OCI-LY7 (cell line): ENCODE results near the gene DOCK3. TPM values are rescaled to one million over a fixed set of nuclear protein-coding genes. Genes with fewer than 3 reads are reported as not detected.

Source experiments
- BruUV-seq: library from RNA; stranded (reverse); fragments of 400-500 nt; replicated peaks from 2 replicates; lab custom pipeline; 2021; lab: Mats Ljungman, UMichigan
- CTCF ChIA-PET: fragments of 300-600 bp; sonication (Branson Sonifier 250); formaldehyde crosslinking; loops from one replicate; lab custom pipeline; 2022; ENCODE audit warnings: antibody characterized with exemption; ENCODE audit not compliant: unreplicated experiment; lab: Charles Lee
- POLR2A ChIA-PET: fragments of 300-600 bp; sonication (Branson Sonifier 250); formaldehyde crosslinking; loops from one replicate; lab custom pipeline; 2022; ENCODE audit warnings: antibody characterized with exemption; lab: Charles Lee
- DNase-seq: peaks from one replicate; pipeline ENCODE4 v3.0.0-alpha.2; 2015; ENCODE audit warnings: low spot score
- H2AFZ ChIP-seq: fragments of 200-600 bp; sonication (generic), shearing (Covaris generic); 2 replicates; pipeline ENCODE4 v1.6.1; 2014; ENCODE audit warnings: mild to moderate bottlenecking, antibody characterized with exemption, low read length, moderate library complexity
- H3K27ac ChIP-seq: fragments of 200-600 bp; sonication (generic); 2 replicates; pipeline ENCODE4 v1.5.1; 2014; ENCODE audit warnings: mixed run types, low read depth, mild to moderate bottlenecking, moderate library complexity, low read length, inconsistent platforms; ENCODE audit not compliant: poor library complexity, severe bottlenecking
- H3K36me3 ChIP-seq: fragments of 200-600 bp; sonication (generic); 2 replicates; pipeline ENCODE4 v1.6.1; 2014; ENCODE audit warnings: mild to moderate bottlenecking, antibody characterized with exemption, low read length, moderate library complexity, mixed read lengths; ENCODE audit not compliant: insufficient read depth
- H3K4me1 ChIP-seq: fragments of 200-600 bp; sonication (generic); 2 replicates; pipeline ENCODE4 v1.5.1; 2014; ENCODE audit warnings: mild to moderate bottlenecking, low read length; ENCODE audit not compliant: insufficient read depth, poor library complexity, severe bottlenecking
- H3K4me2 ChIP-seq: fragments of 200-600 bp; sonication (generic); 2 replicates; pipeline ENCODE4 v1.6.1; 2014; ENCODE audit warnings: mild to moderate bottlenecking, low read length
- H3K4me3 ChIP-seq: fragments of 200-600 bp; sonication (generic); 2 replicates; pipeline ENCODE4 v1.5.1; 2014; ENCODE audit warnings: mild to moderate bottlenecking, low read depth, low read length; ENCODE audit not compliant: poor library complexity, severe bottlenecking
- H3K79me2 ChIP-seq: fragments of 200-600 bp; sonication (generic); 2 replicates; pipeline ENCODE4 v1.6.1; 2016; ENCODE audit warnings: low read depth, mild to moderate bottlenecking, low read length, moderate library complexity, mixed read lengths; ENCODE audit not compliant: insufficient read depth
- H3K9me2 ChIP-seq: fragments of 200-600 bp; sonication (generic); 2 replicates; pipeline ENCODE4 v1.6.1; 2016; ENCODE audit warnings: mild to moderate bottlenecking, low read length, mixed read lengths; ENCODE audit not compliant: insufficient read depth
- H3K9me3 ChIP-seq: fragments of 200-600 bp; sonication (generic); 2 replicates; pipeline ENCODE4 v1.6.1; 2014; ENCODE audit warnings: mild to moderate bottlenecking, mixed run types, low read length, mixed read lengths
- H4K20me1 ChIP-seq: fragments of 200-600 bp; sonication (generic); 2 replicates; pipeline ENCODE4 v1.6.1; 2014; ENCODE audit warnings: mild to moderate bottlenecking, antibody characterized with exemption, low read length, moderate library complexity, mixed read lengths; ENCODE audit not compliant: insufficient read depth
- CTCF ChIP-seq: fragments of 200-600 bp; sonication (generic); conservative IDR thresholded peaks from 2 replicates; pipeline ENCODE4 v1.5.1; 2014; ENCODE audit warnings: mild to moderate bottlenecking, antibody characterized with exemption, low read length, moderate library complexity, mixed read lengths
- EZH2phosphoT487 ChIP-seq: fragments of 200-600 bp; sonication (generic); IDR thresholded peaks from 2 replicates; pipeline ENCODE4 v1.6.1; 2018; ENCODE audit warnings: low read depth, borderline replicate concordance, mild to moderate bottlenecking, mixed run types, antibody characterized with exemption, low read length, moderate library complexity, mixed read lengths
- intact Hi-C: fragments of 100-400 bp; cut with micrococcal nuclease; formaldehyde crosslinking; loops from one replicate; pipeline ENCODE4 v1.10.0; 2022; ENCODE audit not compliant: unreplicated experiment
- total RNA-seq, 2 experiments: library from RNA; depleted of rRNA in 1 of 2; stranded (reverse); fragments of >200 nt in 1 of 2; shearing (Covaris generic) in 1 of 2; gene quantifications; 2 replicates each; pipeline ENCODE4 v1.2.3, GENCODE V29; 2014 to 2022

The DOCK3 gene
- total RNA-seq, 2 experiments from 2014 or later = not detected

DNA sequence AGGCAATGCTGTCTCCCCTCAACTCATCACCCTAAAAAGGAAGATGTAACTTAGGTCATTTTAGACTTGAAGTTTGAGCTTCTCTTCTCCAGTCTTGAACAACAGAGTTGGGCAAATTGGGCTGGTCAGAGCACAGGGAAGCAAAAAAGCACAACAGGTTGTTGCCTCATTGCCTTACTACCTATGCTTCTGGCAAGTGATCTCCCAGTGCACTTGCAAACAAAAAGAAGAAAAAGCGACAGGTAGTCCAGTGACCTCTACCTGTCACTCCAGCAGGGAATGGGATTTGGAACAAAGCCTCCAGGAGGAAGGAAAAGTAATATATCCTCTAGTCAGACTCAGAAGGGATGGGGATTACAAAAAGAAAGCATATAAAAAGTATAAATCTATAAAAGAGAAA, 550.1 kb downstream of the DOCK3 start:
- Histone ChIP-seq H3K36me3 (no peaks in the 10 kb centered on the region), H3K4me2 (no peak overlapping the region), H3K9me3 (no peaks in the 10 kb centered on the region), H3K27ac (no peak overlapping the region), H4K20me1 (no peaks in the 10 kb centered on the region), H3K4me3 (no peak overlapping the region), H2AFZ (no peak overlapping the region), H3K4me1 (no peaks in the 10 kb centered on the region), H3K79me2 (no peaks in the 10 kb centered on the region), H3K9me2 (no peaks in the 10 kb centered on the region)
- POLR2A ChIA-PET = no interaction called here
- no peak for DNase-seq
- intact Hi-C loops = no loop called here
- BruUV-seq = no TSS peak
- no peak for TF ChIP-seq EZH2phosphoT487
- TF ChIP-seq CTCF = no peak
- CTCF ChIA-PET = no interaction called here

DNA sequence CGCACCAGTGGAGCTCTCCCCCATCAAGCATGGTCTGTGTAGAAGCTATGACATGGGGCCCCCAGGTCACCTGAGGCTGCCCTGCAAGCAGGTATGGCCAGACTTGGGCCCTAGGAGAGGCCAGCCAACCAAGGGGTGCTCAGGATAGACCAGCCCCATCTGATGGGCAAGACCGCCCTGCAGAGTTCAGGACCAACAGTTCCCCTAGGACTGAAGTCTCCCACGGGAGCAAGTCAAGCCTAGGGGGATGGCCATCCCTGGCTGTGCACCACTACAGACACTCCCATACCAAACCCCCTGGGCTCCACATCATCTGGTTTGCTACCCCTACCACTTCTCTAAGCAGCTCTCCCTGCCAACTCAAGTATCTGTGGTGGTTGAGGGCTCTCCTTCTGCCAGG, 568.2 kb downstream of the DOCK3 start:
- Histone ChIP-seq H3K4me3 (no peak overlapping the region), H3K9me2 (no peaks in the 10 kb centered on the region), H3K36me3 (no peaks in the 10 kb centered on the region), H2AFZ (no peak overlapping the region), H3K4me2 (no peak overlapping the region), H3K27ac (no peak overlapping the region), H3K79me2 (no peaks in the 10 kb centered on the region), H3K9me3 (no peaks in the 10 kb centered on the region), H4K20me1 (no peaks in the 10 kb centered on the region), H3K4me1 (no peaks in the 10 kb centered on the region)
- ChIA-PET POLR2A (no interaction called here), CTCF (no interaction called here)
- TF ChIP-seq CTCF (no peak), EZH2phosphoT487 (no peak)
- BruUV-seq = no TSS peak
- DNase-seq = no peak
- intact Hi-C loops = no loop called here

- POLR2A ChIA-PET = no interaction called here
Measured at GRCh38 chr3:51243924-51244323, 569.2 kb downstream of the DOCK3 start.

More at GRCh38 chr3:51243924-51244323, 569.2 kb downstream of the DOCK3 start:
- Histone ChIP-seq H3K4me1 (no peaks in the 10 kb centered on the region), H2AFZ (no peak overlapping the region), H4K20me1 (no peaks in the 10 kb centered on the region), H3K9me2 (no peaks in the 10 kb centered on the region), H3K79me2 (no peaks in the 10 kb centered on the region), H3K36me3 (no peaks in the 10 kb centered on the region), H3K4me2 (no peak overlapping the region), H3K27ac (no peak overlapping the region), H3K9me3 (no peaks in the 10 kb centered on the region), H3K4me3 (no peak overlapping the region)
- no peak for TF ChIP-seq CTCF
- no peak for TF ChIP-seq EZH2phosphoT487
- BruUV-seq = no TSS peak
- no peak for DNase-seq
- CTCF ChIA-PET = no interaction called here
- intact Hi-C loops = no loop called here
